ENCODE results near the gene KIF26A.

DNA sequence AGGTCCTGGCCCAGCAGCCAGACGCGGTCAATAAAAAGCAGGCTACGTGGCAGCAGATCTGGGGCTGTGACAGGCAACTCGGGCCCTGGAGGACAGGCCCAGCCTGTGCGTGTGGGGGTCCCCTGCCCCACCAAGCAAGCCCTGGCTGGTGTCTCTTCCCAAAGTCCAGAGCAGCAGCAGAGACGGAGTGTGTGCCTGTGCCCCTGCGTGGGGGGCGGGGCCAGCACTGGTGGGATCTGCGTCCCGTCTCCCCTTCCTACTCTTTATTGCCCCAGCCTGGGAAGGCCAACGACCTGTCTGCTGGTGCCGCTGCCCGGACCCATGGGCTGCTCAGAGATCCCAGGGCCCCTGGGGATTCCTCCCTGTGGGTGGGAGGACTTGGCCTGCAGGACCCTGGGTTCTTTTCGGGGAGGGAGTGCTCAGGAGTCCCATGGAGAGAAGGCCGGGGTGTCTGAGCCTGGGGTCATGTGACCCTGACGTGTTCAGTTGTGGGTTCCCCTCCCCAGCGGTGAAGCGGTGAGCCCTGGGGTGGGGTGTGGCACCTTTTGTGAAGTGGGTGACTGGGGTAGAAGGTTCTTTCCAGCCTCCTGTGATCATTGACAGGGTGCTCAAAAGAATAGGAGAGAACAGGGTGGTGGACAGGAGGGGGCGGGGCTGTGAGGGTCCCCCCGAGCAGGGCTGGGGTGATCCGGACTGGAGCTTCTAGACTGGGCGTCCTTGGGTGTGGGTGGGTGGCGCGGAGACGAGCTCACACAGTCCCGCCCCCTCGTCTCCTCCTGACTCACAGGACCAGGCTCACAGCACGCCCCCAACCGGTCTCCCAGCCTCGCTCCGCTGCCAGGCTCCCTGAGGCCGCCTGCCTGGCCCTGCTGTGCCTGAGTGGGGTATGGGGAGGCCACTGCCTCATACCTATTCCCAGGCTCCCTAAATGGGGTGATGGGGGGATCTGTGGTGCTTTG is 30.5 kb upstream of the KIF26A start:
- TF ChIP-seq FOXM1 (IDR thresholded peaks at IDR 0.05; ENCODE audit: borderline replicate concordance) (no peak), SP1 (IDR thresholded peaks at IDR 0.05) (no peak), NFRKB (IDR thresholded peaks at IDR 0.05) (no peak), L3MBTL2 (conservative IDR thresholded peaks at IDR 0.05) (no peak)

All from HEK293T (cell line).